ENCODE results near the gene PRRX2. TPM values are rescaled to one million over a fixed set of nuclear protein-coding genes. Genes with fewer than 3 reads are reported as not detected.

PRRX2 gene
- total and polyA plus RNA-seq, 5 donors: 1.8 to 5.7 (median 2.8) TPM

GRCh38 chr9:129644902-129645301, 20.5 kb upstream of the PRRX2 start:
- no peak overlapping the region for H3K4me3 ChIP-seq (ENCODE audit: low read length)
- ATAC-seq (no peak), DNase-seq (peak in 2 of 3 donors; percentile 32 to 36)
- intact Hi-C loops (cut with DNase I): loop anchor here (5.0 to 10.0 kb wide), 2 partner anchors 137 to 140 kb away; no protein-coding TSS in a partner anchor
- H3K4me1 ChIP-seq (ENCODE audit: control insufficient read depth, insufficient read depth, low read length): peaks cover 6% of the 10 kb centered on the region
- H3K9me3 ChIP-seq (ENCODE audit: control insufficient read depth, low read length): no peaks in the 10 kb centered on the region
- H3K27me3 ChIP-seq (ENCODE audit: control insufficient read depth, insufficient read depth): no peaks in the 10 kb centered on the region
- WGBS: 68% methylated on average over 17 of the region's 17 CpGs
- H3K27ac ChIP-seq (ENCODE audit: low read length): no peak overlapping the region

GRCh38 chr9:129646252-129646651, 19.2 kb upstream of the PRRX2 start:
- WGBS: 73% methylated on average over 12 of the region's 12 CpGs
- intact Hi-C loops (cut with DNase I): loop anchor here in 2 of 4 donors (10.0 kb wide), 1 partner anchor 139 kb away; no protein-coding TSS in a partner anchor

GRCh38 chr9:129646654-129647053, 18.8 kb upstream of the PRRX2 start:
- Histone ChIP-seq H3K4me1 (ENCODE audit: control insufficient read depth, insufficient read depth, low read length) (no peaks in the 10 kb centered on the region), H3K9me3 (ENCODE audit: control insufficient read depth, low read length) (no peaks in the 10 kb centered on the region), H3K27me3 (ENCODE audit: control insufficient read depth, insufficient read depth) (no peaks in the 10 kb centered on the region), H3K27ac (ENCODE audit: low read length) (no peak overlapping the region), H3K4me3 (ENCODE audit: low read length) (no peak overlapping the region)
- WGBS: 95% methylated on average over 7 of the region's 7 CpGs
- ATAC-seq (no peak), DNase-seq (peak in 2 of 3 donors; percentile 7 to 9)
- intact Hi-C loops (cut with DNase I): loop anchor here in 2 of 4 donors (10.0 kb wide), 1 partner anchor 138 kb away; no protein-coding TSS in a partner anchor

More at GRCh38 chr9:129646252-129646651, 19.2 kb upstream of the PRRX2 start:
- Histone ChIP-seq H3K4me3 (ENCODE audit: low read length) (no peak overlapping the region), H3K27me3 (ENCODE audit: control insufficient read depth, insufficient read depth) (no peaks in the 10 kb centered on the region), H3K4me1 (ENCODE audit: control insufficient read depth, insufficient read depth, low read length) (peaks cover 1% of the 10 kb centered on the region), H3K27ac (ENCODE audit: low read length) (no peak overlapping the region), H3K9me3 (ENCODE audit: control insufficient read depth, low read length) (no peaks in the 10 kb centered on the region)
- DNase-seq (peak in 2 of 3 donors; percentile 23 to 41), ATAC-seq (no peak)

GRCh38 chr9:129647635-129648034, 17.8 kb upstream of the PRRX2 start:
- no peaks in the 10 kb centered on the region for H3K9me3 ChIP-seq (ENCODE audit: control insufficient read depth, low read length)
- DNase-seq (peak in 1 of 3 donors; percentile 14), ATAC-seq (no peak)
- no peak overlapping the region for H3K4me3 ChIP-seq (ENCODE audit: low read length)
- no peak overlapping the region for H3K27ac ChIP-seq (ENCODE audit: low read length)
- H3K27me3 ChIP-seq (ENCODE audit: control insufficient read depth, insufficient read depth): no peaks in the 10 kb centered on the region
- intact Hi-C loops (cut with DNase I): loop anchor here in 2 of 4 donors (10.0 kb wide), 1 partner anchor 137 kb away; no protein-coding TSS in a partner anchor
- no peaks in the 10 kb centered on the region for H3K4me1 ChIP-seq (ENCODE audit: control insufficient read depth, insufficient read depth, low read length)
- WGBS: 88% methylated on average over 10 of the region's 10 CpGs

GRCh38 chr9:129648092-129648763, 17.2 kb upstream of the PRRX2 start:
- WGBS: 45% methylated on average over 16 of the region's 16 CpGs
- DNase-seq: peak in 2 of 3 donors; percentile 47 to 48
- no peak for ATAC-seq
- Histone ChIP-seq H3K27ac (ENCODE audit: low read length) (no peak overlapping the region), H3K4me1 (ENCODE audit: control insufficient read depth, insufficient read depth, low read length) (no peaks in the 10 kb centered on the region), H3K27me3 (ENCODE audit: control insufficient read depth, insufficient read depth) (no peaks in the 10 kb centered on the region), H3K9me3 (ENCODE audit: control insufficient read depth, low read length) (no peaks in the 10 kb centered on the region), H3K4me3 (ENCODE audit: low read length) (no peak overlapping the region)
- intact Hi-C loops (cut with DNase I): loop anchor here in 2 of 4 donors (10.0 kb wide), 1 partner anchor 137 kb away; no protein-coding TSS in a partner anchor

GRCh38 chr9:129648764-129649115, 16.7 kb upstream of the PRRX2 start:
- H3K27ac ChIP-seq (ENCODE audit: low read length): no peak overlapping the region
- DNase-seq: peak in 1 of 3 donors; percentile 23
- no peaks in the 10 kb centered on the region for H3K4me1 ChIP-seq (ENCODE audit: control insufficient read depth, insufficient read depth, low read length)
- WGBS: 73% methylated on average over 10 of the region's 10 CpGs
- ATAC-seq: no peak
- intact Hi-C loops (cut with DNase I): loop anchor here in 2 of 4 donors (10.0 kb wide), 1 partner anchor 136 kb away; no protein-coding TSS in a partner anchor
- no peak overlapping the region for H3K4me3 ChIP-seq (ENCODE audit: low read length)
- no peaks in the 10 kb centered on the region for H3K27me3 ChIP-seq (ENCODE audit: control insufficient read depth, insufficient read depth)
- H3K9me3 ChIP-seq (ENCODE audit: control insufficient read depth, low read length): no peaks in the 10 kb centered on the region

GRCh38 chr9:129649726-129650679, 15.4 kb upstream of the PRRX2 start:
- no peaks in the 10 kb centered on the region for H3K9me3 ChIP-seq (ENCODE audit: control insufficient read depth, low read length)
- no peaks in the 10 kb centered on the region for H3K4me1 ChIP-seq (ENCODE audit: control insufficient read depth, insufficient read depth, low read length)
- peak in 2 of 3 donors; percentile 39 to 54 for DNase-seq
- H3K27ac ChIP-seq (ENCODE audit: low read length): no peak overlapping the region
- H3K4me3 ChIP-seq (ENCODE audit: low read length): no peak overlapping the region
- no peak for ATAC-seq
- 86% methylated on average over 20 of the region's 20 CpGs for WGBS
- intact Hi-C loops (cut with DNase I): loop anchor here in 2 of 4 donors (10.0 kb wide), 1 partner anchor 135 kb away; no protein-coding TSS in a partner anchor
- no peaks in the 10 kb centered on the region for H3K27me3 ChIP-seq (ENCODE audit: control insufficient read depth, insufficient read depth)

- H3K27ac ChIP-seq (ENCODE audit: low read length): no peak overlapping the region
- no peaks in the 10 kb centered on the region for H3K27me3 ChIP-seq (ENCODE audit: control insufficient read depth, insufficient read depth)
- intact Hi-C loops (cut with DNase I): no loop called here
- no peaks in the 10 kb centered on the region for H3K4me1 ChIP-seq (ENCODE audit: control insufficient read depth, insufficient read depth, low read length)
- no peak overlapping the region for H3K4me3 ChIP-seq (ENCODE audit: low read length)
- peak in 2 of 3 donors; percentile 30 to 41 for DNase-seq
- ATAC-seq: no peak
- no peaks in the 10 kb centered on the region for H3K9me3 ChIP-seq (ENCODE audit: control insufficient read depth, low read length)
- 90% methylated on average over 10 of the region's 10 CpGs for WGBS
Observed at GRCh38 chr9:129650680-129651235, 14.7 kb upstream of the PRRX2 start.

GRCh38 chr9:129653823-129654553, 11.5 kb upstream of the PRRX2 start:
- ATAC-seq (no peak), DNase-seq (peak in 2 of 3 donors; percentile 5 to 16)
- Histone ChIP-seq H3K4me1 (ENCODE audit: control insufficient read depth, insufficient read depth, low read length) (no peaks in the 10 kb centered on the region), H3K27me3 (ENCODE audit: control insufficient read depth, insufficient read depth) (no peaks in the 10 kb centered on the region), H3K4me3 (ENCODE audit: low read length) (no peak overlapping the region), H3K9me3 (ENCODE audit: control insufficient read depth, low read length) (no peaks in the 10 kb centered on the region), H3K27ac (ENCODE audit: low read length) (no peak overlapping the region)
- intact Hi-C loops (cut with DNase I): no loop called here
- WGBS: 43% methylated on average over 19 of the region's 19 CpGs

GRCh38 chr9:129654554-129655040, 10.8 kb upstream of the PRRX2 start:
- Histone ChIP-seq H3K4me3 (ENCODE audit: low read length) (no peak overlapping the region), H3K27ac (ENCODE audit: low read length) (no peak overlapping the region), H3K4me1 (ENCODE audit: control insufficient read depth, insufficient read depth, low read length) (no peaks in the 10 kb centered on the region), H3K9me3 (ENCODE audit: control insufficient read depth, low read length) (no peaks in the 10 kb centered on the region), H3K27me3 (ENCODE audit: control insufficient read depth, insufficient read depth) (no peaks in the 10 kb centered on the region)
- WGBS: 47% methylated on average over 20 of the region's 20 CpGs
- DNase-seq (peak in 2 of 3 donors; percentile 19 to 55), ATAC-seq (peak; percentile 8 to 25)
- intact Hi-C loops (cut with DNase I): no loop called here
